Measurements from ENCODE around the gene SETD7.

SETD7 gene

GRCh38 chr4:139599076-139599475 lies 43.1 kb upstream of the SETD7 start:
- no peaks in the 10 kb centered on the region for H3K9me3 ChIP-seq (ENCODE audit: insufficient read depth, low read depth, low read length)
- H3K79me2 ChIP-seq (ENCODE audit: insufficient read depth, low read length), result no peaks in the 10 kb centered on the region
- H3K27me3 ChIP-seq (ENCODE audit: insufficient read depth, low read length, poor library complexity, severe bottlenecking), result no peaks in the 10 kb centered on the region
- no peaks in the 10 kb centered on the region for H3K9me2 ChIP-seq (replicated peaks; ENCODE audit: low read depth, low read length)
- H4K20me1 ChIP-seq (ENCODE audit: insufficient read depth, low read length, poor library complexity, severe bottlenecking), result no peaks in the 10 kb centered on the region
- no peaks in the 10 kb centered on the region for H3F3A ChIP-seq (ENCODE audit: low read depth)
- H2AFZ ChIP-seq (ENCODE audit: low read length), result no peak overlapping the region
- H3K4me2 ChIP-seq (ENCODE audit: low read depth, low read length, poor library complexity, severe bottlenecking), result no peak overlapping the region
- no peak overlapping the region for H3K4me3 ChIP-seq (ENCODE audit: low read length, poor library complexity, severe bottlenecking)
- no peak for TF ChIP-seq CTCF (conservative IDR thresholded peaks at IDR 0.05; ENCODE audit: low read length)
- no peak for TF ChIP-seq EZH2phosphoT487 (IDR thresholded peaks at IDR 0.05; ENCODE audit: borderline replicate concordance)
- H3K36me3 ChIP-seq (ENCODE audit: insufficient read depth, low read length), result no peaks in the 10 kb centered on the region
- no peak overlapping the region for H3K9ac ChIP-seq (ENCODE audit: low read depth, low read length, poor library complexity, severe bottlenecking)
- H3K4me1 ChIP-seq (ENCODE audit: insufficient read depth, low read length, poor library complexity, severe bottlenecking), result no peaks in the 10 kb centered on the region

GRCh38 chr4:139596684-139597279 lies 40.8 kb upstream of the SETD7 start:
- Histone ChIP-seq H3K36me3 (ENCODE audit: insufficient read depth, low read length) (no peaks in the 10 kb centered on the region), H3K4me1 (ENCODE audit: insufficient read depth, low read length, poor library complexity, severe bottlenecking) (no peaks in the 10 kb centered on the region), H3K9ac (ENCODE audit: low read depth, low read length, poor library complexity, severe bottlenecking) (no peak overlapping the region), H3K9me2 (replicated peaks; ENCODE audit: low read depth, low read length) (no peaks in the 10 kb centered on the region), H3K4me3 (ENCODE audit: low read length, poor library complexity, severe bottlenecking) (no peak overlapping the region), H3F3A (ENCODE audit: low read depth) (no peaks in the 10 kb centered on the region), H3K27me3 (ENCODE audit: insufficient read depth, low read length, poor library complexity, severe bottlenecking) (no peaks in the 10 kb centered on the region), H3K79me2 (ENCODE audit: insufficient read depth, low read length) (no peaks in the 10 kb centered on the region), H3K4me2 (ENCODE audit: low read depth, low read length, poor library complexity, severe bottlenecking) (no peak overlapping the region), H4K20me1 (ENCODE audit: insufficient read depth, low read length, poor library complexity, severe bottlenecking) (no peaks in the 10 kb centered on the region), H2AFZ (ENCODE audit: low read length) (no peak overlapping the region), H3K9me3 (ENCODE audit: insufficient read depth, low read depth, low read length) (no peaks in the 10 kb centered on the region)
- TF ChIP-seq CTCF (conservative IDR thresholded peaks at IDR 0.05; ENCODE audit: low read length), result no peak

GRCh38 chr4:139596034-139596683 lies 40.1 kb upstream of the SETD7 start:
- TF ChIP-seq CTCF (conservative IDR thresholded peaks at IDR 0.05; ENCODE audit: low read length), result no peak
- TF ChIP-seq EZH2phosphoT487 (IDR thresholded peaks at IDR 0.05; ENCODE audit: borderline replicate concordance), result no peak
- Histone ChIP-seq H4K20me1 (ENCODE audit: insufficient read depth, low read length, poor library complexity, severe bottlenecking) (no peaks in the 10 kb centered on the region), H3K27me3 (ENCODE audit: insufficient read depth, low read length, poor library complexity, severe bottlenecking) (no peaks in the 10 kb centered on the region), H3K9me3 (ENCODE audit: insufficient read depth, low read depth, low read length) (no peaks in the 10 kb centered on the region), H3K4me1 (ENCODE audit: insufficient read depth, low read length, poor library complexity, severe bottlenecking) (no peaks in the 10 kb centered on the region), H3K9me2 (replicated peaks; ENCODE audit: low read depth, low read length) (no peaks in the 10 kb centered on the region), H3K79me2 (ENCODE audit: insufficient read depth, low read length) (no peaks in the 10 kb centered on the region), H3K36me3 (ENCODE audit: insufficient read depth, low read length) (no peaks in the 10 kb centered on the region), H2AFZ (ENCODE audit: low read length) (no peak overlapping the region), H3K4me3 (ENCODE audit: low read length, poor library complexity, severe bottlenecking) (no peak overlapping the region), H3K9ac (ENCODE audit: low read depth, low read length, poor library complexity, severe bottlenecking) (no peak overlapping the region), H3K4me2 (ENCODE audit: low read depth, low read length, poor library complexity, severe bottlenecking) (no peak overlapping the region), H3F3A (ENCODE audit: low read depth) (no peaks in the 10 kb centered on the region)
